Activated T-helper 1 cell treated with Interleukin-2 at 50 U/mL for 16 hours (primary cell): ENCODE results near the gene POU6F2.
"Not testable (repeated sequence)": the region's sequence is repeated elsewhere in the genome, so short reads cannot be mapped to it uniquely, and the experiment has no call there.

Experiments
- DNase-seq: peaks from one replicate; pipeline ENCODE4 v3.0.0-alpha.2; 2020; ENCODE audit warnings: low read depth

Gene POU6F2

GRCh38 chr7:38977685-38978084 lies at the start of gene POU6F2:
POU6F2 (plus strand) TSS chr7:38977909; CDS start chr7:38977954, 45 bp downstream.
- DNase-seq: no peak

- DNase-seq: no peak
Observed at GRCh38 chr7:38928506-38928905, 49.2 kb upstream of the POU6F2 start.

GRCh38 chr7:38929460-38930171 lies 48.1 kb upstream of the POU6F2 start:
- DNase-seq: no peak

GRCh38 chr7:38932509-38933168 lies 45.1 kb upstream of the POU6F2 start:
- DNase-seq: no peak

- no peak for DNase-seq
Observed at GRCh38 chr7:38934051-38934450, 43.7 kb upstream of the POU6F2 start.

- no peak for DNase-seq
Observed at GRCh38 chr7:38934536-38934935, 43.2 kb upstream of the POU6F2 start.

- DNase-seq: no peak
Observed at GRCh38 chr7:38936641-38937040, 41.1 kb upstream of the POU6F2 start.

- DNase-seq: no peak
Observed at GRCh38 chr7:38938001-38938485, 39.7 kb upstream of the POU6F2 start.

- DNase-seq: no peak
Observed at GRCh38 chr7:38938589-38938988, 39.1 kb upstream of the POU6F2 start.

GRCh38 chr7:38940774-38941173 lies 36.9 kb upstream of the POU6F2 start:
- DNase-seq: no peak

GRCh38 chr7:38942431-38943051 lies 35.2 kb upstream of the POU6F2 start:
- no peak for DNase-seq

- not testable (repeated sequence) for DNase-seq
Observed at GRCh38 chr7:38947541-38947940, 30.2 kb upstream of the POU6F2 start.

GRCh38 chr7:38950309-38950708 lies 27.4 kb upstream of the POU6F2 start:
- DNase-seq: no peak

GRCh38 chr7:38951213-38951612 lies 26.5 kb upstream of the POU6F2 start:
- DNase-seq: no peak

- no peak for DNase-seq
Observed at GRCh38 chr7:38953227-38953626, 24.5 kb upstream of the POU6F2 start.

- no peak for DNase-seq
Observed at GRCh38 chr7:38953971-38954370, 23.7 kb upstream of the POU6F2 start.

- no peak for DNase-seq
Observed at GRCh38 chr7:38955892-38956291, 21.8 kb upstream of the POU6F2 start.

GRCh38 chr7:38962028-38962427 lies 15.7 kb upstream of the POU6F2 start:
- DNase-seq: no peak

GRCh38 chr7:38964921-38965320 lies 12.8 kb upstream of the POU6F2 start:
- DNase-seq: no peak

GRCh38 chr7:38973760-38974159 lies 3.9 kb upstream of the POU6F2 start:
- no peak for DNase-seq

GRCh38 chr7:38975944-38976392 lies 1.7 kb upstream of the POU6F2 start:
- no peak for DNase-seq

GRCh38 chr7:38978491-38978890 lies 782 bp downstream of the POU6F2 start:
- no peak for DNase-seq

- DNase-seq: no peak
Observed at GRCh38 chr7:38992203-38992602, 14.5 kb downstream of the POU6F2 start.
